GM15510 (cell line): Measurements from ENCODE around the gene SLC25A10.

ENCODE experiments used
- POLR2A ChIP-seq: IDR thresholded peaks from 3 replicates; pipeline ENCODE4 v1.6.1; 2011; ENCODE audit warnings: borderline replicate concordance; ENCODE audit not compliant: insufficient read length; ENCODE audit errors: extremely low read depth

The SLC25A10 gene

GRCh38 chr17:81720267-81721071 is 8.4 kb downstream of the SLC25A10 start:
- TF ChIP-seq POLR2A = no peak

- TF ChIP-seq POLR2A = no peak
Observed at GRCh38 chr17:81722184-81723120, 10.4 kb downstream of the SLC25A10 start.

DNA sequence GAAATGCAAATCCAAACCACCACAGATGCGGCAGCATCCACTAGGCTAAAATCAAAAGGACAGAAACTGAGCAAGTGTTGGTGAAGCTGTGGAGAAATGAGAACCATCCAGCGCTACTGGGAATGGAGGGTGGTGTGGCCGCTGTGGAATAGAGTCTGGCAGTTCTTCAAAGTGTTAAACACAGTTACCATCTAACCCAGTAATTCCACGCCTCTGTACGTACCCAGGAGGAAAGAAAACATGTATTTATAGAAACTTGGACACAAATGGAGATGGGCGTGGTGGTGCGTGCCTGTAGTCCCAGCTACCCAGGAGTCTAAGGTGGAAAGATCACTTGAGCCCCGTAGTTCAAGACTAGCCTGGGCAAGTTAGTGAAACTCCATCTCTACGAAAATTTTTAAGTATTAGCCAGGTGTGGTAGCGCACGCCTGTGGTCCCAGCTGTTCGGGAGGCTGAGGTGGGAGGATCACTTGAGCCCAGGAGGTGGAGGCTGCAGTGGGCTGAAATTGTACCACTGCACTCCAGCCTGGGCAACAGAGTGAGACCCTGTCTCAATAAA is 11.6 kb downstream of the SLC25A10 start:
- TF ChIP-seq POLR2A = no peak

DNA sequence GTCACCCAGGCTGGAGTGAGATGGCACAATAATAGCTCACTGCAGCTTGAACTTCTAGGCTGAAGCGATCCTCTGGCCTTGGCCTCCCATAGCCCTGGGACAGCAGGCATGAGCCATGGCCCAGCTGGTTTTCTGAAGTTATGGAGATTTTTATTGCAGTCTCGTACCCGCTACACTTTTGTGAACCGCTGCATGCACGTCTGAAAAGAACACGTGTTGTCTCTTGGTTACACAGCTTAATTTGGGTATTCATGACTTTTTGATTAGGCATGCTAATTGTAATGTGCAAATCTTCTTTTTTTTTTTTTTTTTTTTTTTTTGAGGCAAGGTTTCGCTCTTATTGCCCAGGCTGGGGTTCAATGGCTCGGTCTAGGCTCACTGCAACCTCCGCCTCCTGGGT is 13.4 kb downstream of the SLC25A10 start:
- no peak for TF ChIP-seq POLR2A

- no peak for TF ChIP-seq POLR2A
Observed at GRCh38 chr17:81726004-81726403, 13.9 kb downstream of the SLC25A10 start.

- TF ChIP-seq POLR2A = no peak
Observed at GRCh38 chr17:81727324-81728031, 15.4 kb downstream of the SLC25A10 start.

GRCh38 chr17:81733507-81734404 is 21.7 kb downstream of the SLC25A10 start:
- TF ChIP-seq POLR2A = no peak

- TF ChIP-seq POLR2A = no peak
Observed at GRCh38 chr17:81734405-81735263, 22.6 kb downstream of the SLC25A10 start.

GRCh38 chr17:81735264-81736102 is 23.4 kb downstream of the SLC25A10 start:
- TF ChIP-seq POLR2A = no peak

DNA sequence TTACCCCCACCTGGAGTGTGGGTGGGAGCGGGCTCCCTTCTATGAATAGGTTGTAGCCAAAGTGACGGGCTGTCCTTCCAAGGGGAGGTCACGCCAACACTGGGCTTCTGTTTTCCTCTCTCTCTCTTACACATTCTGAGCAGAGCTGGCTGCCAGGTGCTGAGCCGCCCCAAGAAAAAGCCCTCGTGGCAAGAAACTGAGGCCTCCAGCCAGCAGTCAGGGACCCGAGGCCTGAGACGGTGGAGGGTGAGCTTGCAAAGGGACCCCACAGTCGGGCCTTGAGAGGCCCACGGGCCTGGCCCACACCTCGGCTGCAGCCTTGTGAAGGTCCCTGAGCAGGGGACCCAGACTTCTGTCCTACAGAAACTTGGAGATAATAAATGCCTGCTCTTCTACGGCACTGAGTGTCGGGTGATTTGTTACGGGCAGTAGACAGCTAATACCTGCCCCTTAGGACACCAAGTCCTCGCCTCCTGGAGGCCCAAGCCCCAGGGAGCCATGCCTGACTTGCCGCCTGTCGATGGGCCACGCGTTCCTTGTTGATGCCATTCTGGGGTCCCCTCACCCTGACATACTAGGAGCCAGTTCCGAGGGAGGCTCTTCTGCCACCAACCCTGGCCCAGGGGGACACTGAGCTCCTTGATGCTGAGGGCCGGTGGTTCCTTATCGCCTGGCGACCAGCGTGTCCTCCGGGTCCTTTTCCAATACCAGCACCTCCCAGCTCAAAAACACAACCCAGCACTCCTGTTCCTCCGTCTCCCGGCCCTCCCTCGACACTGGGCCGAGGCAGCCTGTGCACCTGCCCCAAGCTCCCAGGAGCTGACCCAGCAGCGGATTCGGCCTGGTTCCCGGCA is 26.1 kb downstream of the SLC25A10 start:
- TF ChIP-seq POLR2A = no peak

GRCh38 chr17:81738801-81739393 is 26.8 kb downstream of the SLC25A10 start:
- TF ChIP-seq POLR2A = no peak

- no peak for TF ChIP-seq POLR2A
Observed at GRCh38 chr17:81740395-81740961, 28.4 kb downstream of the SLC25A10 start.
